Suprapubic skin (tissue), 3 donors: ENCODE data around the gene METRNL.

Experiments
- POLR2A ChIP-seq, 2 donors: fragments of 450-650 bp; IDR thresholded peaks; one replicate each; pipeline ENCODE4 v1.6.1; 2017; ENCODE audit warnings: antibody characterized with exemption in 2 of 2, mild to moderate bottlenecking in 2 of 2, moderate library complexity in 2 of 2
- TF ChIP-seq, protein P1 (sequence below), 2 donors: fragments of 200-600 bp in 1 of 2; fragments of 450-650 bp in 1 of 2; sonication (generic) in 1 of 2; IDR thresholded peaks; one replicate each; pipeline ENCODE4 v1.5.1; 2016 to 2019; ENCODE audit warnings: antibody characterized with exemption in 2 of 2, mild to moderate bottlenecking in 1 of 2, moderate library complexity in 1 of 2

DNA sequence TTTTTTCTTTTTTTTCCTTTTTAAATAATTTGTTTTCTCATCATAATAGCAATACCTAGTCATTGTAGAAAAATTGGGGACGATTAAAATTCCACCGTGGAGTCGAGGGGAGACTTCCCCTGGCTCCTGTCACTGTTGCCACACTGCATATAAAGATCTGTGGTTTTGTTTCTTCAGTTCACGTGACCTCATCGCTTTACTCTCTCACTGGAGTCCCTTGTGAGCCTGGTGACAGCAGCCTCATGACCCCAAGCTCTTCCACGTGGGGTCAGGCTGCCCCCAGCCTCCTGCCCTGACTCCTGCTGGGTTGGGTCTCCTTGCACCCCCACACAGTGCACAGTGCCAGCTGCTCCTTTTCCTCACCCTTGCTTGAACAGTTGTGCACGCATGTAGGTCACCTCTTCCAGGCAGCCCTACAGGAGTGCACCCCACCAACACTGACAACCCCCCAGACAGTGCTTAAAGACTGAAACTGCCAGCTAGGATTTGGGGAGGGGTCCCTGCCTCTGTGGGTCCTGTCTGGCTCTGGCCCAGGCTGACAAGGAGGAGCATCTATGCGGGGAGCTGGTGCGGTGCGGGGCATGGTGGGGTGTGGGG lies 7.3 kb upstream of the METRNL start:
- no peak for TF ChIP-seq POLR2A (IDR thresholded peaks at IDR 0.05)
- TF ChIP-seq, protein P1, sequence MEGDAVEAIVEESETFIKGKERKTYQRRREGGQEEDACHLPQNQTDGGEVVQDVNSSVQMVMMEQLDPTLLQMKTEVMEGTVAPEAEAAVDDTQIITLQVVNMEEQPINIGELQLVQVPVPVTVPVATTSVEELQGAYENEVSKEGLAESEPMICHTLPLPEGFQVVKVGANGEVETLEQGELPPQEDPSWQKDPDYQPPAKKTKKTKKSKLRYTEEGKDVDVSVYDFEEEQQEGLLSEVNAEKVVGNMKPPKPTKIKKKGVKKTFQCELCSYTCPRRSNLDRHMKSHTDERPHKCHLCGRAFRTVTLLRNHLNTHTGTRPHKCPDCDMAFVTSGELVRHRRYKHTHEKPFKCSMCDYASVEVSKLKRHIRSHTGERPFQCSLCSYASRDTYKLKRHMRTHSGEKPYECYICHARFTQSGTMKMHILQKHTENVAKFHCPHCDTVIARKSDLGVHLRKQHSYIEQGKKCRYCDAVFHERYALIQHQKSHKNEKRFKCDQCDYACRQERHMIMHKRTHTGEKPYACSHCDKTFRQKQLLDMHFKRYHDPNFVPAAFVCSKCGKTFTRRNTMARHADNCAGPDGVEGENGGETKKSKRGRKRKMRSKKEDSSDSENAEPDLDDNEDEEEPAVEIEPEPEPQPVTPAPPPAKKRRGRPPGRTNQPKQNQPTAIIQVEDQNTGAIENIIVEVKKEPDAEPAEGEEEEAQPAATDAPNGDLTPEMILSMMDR (IDR thresholded peaks at IDR 0.05): no peak
